ENCODE data around the gene SERTM1.

DNA sequence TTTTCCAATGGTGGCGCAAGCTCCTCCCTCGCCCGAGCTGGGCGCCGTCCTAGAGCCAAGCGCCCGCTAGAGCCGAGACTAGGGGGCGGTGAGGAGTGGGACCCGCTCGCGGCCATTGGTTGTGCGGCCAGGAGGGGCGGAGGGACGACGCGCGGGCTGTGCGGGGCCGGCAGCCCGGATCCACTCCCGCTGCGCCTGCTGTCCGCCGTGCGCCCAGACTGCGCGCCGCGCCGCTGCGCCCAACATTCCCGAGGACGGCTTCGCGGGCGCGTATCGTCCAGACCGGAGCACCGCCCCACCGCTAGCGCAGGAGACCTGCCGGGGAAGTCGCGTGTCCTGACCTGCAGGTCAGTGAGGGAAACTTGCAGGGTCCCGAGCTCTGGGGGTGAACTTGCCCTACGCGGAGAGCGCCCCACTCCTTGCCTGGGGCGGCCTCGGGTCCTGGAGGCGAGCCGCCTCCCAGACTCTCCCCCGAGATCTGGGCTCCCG lies at the start of gene SERTM1:
- no peak for TF ChIP-seq POLR2AphosphoS5 (IDR thresholded peaks at IDR 0.05)
- TF ChIP-seq, protein P1, sequence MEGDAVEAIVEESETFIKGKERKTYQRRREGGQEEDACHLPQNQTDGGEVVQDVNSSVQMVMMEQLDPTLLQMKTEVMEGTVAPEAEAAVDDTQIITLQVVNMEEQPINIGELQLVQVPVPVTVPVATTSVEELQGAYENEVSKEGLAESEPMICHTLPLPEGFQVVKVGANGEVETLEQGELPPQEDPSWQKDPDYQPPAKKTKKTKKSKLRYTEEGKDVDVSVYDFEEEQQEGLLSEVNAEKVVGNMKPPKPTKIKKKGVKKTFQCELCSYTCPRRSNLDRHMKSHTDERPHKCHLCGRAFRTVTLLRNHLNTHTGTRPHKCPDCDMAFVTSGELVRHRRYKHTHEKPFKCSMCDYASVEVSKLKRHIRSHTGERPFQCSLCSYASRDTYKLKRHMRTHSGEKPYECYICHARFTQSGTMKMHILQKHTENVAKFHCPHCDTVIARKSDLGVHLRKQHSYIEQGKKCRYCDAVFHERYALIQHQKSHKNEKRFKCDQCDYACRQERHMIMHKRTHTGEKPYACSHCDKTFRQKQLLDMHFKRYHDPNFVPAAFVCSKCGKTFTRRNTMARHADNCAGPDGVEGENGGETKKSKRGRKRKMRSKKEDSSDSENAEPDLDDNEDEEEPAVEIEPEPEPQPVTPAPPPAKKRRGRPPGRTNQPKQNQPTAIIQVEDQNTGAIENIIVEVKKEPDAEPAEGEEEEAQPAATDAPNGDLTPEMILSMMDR (IDR thresholded peaks at IDR 0.05) = no peak
